Lower leg skin (tissue), 4 donors: ENCODE measurements around the gene ARMH2. TPM values are rescaled to one million over a fixed set of nuclear protein-coding genes. Genes with fewer than 3 reads are reported as not detected.
"Not testable (repeated sequence)": the region's sequence is repeated elsewhere in the genome, so short reads cannot be mapped to it uniquely, and the experiment has no call there.

Source experiments
- DNase-seq, 2 donors: peaks; one replicate each; pipeline ENCODE4 v3.0.0-alpha.2; 2019; ENCODE audit warnings: low spot score in 2 of 2
- H3K4me3 ChIP-seq: fragments of 200-600 bp; sonication (generic); 2 replicates; pipeline ENCODE4 v1.5.1; 2017; ENCODE audit warnings: mild to moderate bottlenecking, low read depth; ENCODE audit not compliant: poor library complexity, severe bottlenecking
- POLR2A ChIP-seq, 2 donors: fragments of 450-650 bp; IDR thresholded peaks; one replicate each; pipeline ENCODE4 v1.6.1; 2016 to 2017; ENCODE audit warnings: antibody characterized with exemption in 2 of 2, mild to moderate bottlenecking in 1 of 2, moderate library complexity in 1 of 2
- WGBS, 2 donors: methylation state at CpG; one replicate each; pipeline ENCODE4 v1.1.5; 2018; 5-methylcytosine and 5-hydroxymethylcytosine counted together
- intact Hi-C: fragments of 100-400 bp; cut with DNase I; formaldehyde crosslinking; loops from one replicate; pipeline ENCODE4 v1.15.0; 2023; ENCODE audit warnings: low total_unique reads
- total RNA-seq, 4 donors: library from RNA; depleted of rRNA; stranded (reverse); fragments of >200 nt; gene quantifications; one replicate each; pipeline ENCODE4 v1.1.0, GENCODE V29; 2016
- TF ChIP-seq, protein P1 (sequence below), 3 donors: fragments of 450-650 bp; IDR thresholded peaks; one replicate each; pipeline ENCODE4 v1.5.1; 2016; ENCODE audit warnings: antibody characterized with exemption in 3 of 3, mild to moderate bottlenecking in 3 of 3, moderate library complexity in 2 of 3

ARMH2 gene
- total RNA-seq, 4 donors from 2014 or later = not detected

GRCh38 chr6:24768361-24768760 lies 30.4 kb downstream of the ARMH2 start:
- DNase-seq = no peak
- TF ChIP-seq, protein P1, sequence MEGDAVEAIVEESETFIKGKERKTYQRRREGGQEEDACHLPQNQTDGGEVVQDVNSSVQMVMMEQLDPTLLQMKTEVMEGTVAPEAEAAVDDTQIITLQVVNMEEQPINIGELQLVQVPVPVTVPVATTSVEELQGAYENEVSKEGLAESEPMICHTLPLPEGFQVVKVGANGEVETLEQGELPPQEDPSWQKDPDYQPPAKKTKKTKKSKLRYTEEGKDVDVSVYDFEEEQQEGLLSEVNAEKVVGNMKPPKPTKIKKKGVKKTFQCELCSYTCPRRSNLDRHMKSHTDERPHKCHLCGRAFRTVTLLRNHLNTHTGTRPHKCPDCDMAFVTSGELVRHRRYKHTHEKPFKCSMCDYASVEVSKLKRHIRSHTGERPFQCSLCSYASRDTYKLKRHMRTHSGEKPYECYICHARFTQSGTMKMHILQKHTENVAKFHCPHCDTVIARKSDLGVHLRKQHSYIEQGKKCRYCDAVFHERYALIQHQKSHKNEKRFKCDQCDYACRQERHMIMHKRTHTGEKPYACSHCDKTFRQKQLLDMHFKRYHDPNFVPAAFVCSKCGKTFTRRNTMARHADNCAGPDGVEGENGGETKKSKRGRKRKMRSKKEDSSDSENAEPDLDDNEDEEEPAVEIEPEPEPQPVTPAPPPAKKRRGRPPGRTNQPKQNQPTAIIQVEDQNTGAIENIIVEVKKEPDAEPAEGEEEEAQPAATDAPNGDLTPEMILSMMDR (IDR thresholded peaks at IDR 0.05) = no peak
- no peak for TF ChIP-seq POLR2A (IDR thresholded peaks at IDR 0.05)
- no peak overlapping the region for H3K4me3 ChIP-seq
- 84 to 92% methylated on average over 5 of the region's 5 CpGs for WGBS, 2 donors
- intact Hi-C loops = loop anchor here (10.0 kb wide), 1 partner anchor 184 kb away; no protein-coding TSS in a partner anchor

DNA sequence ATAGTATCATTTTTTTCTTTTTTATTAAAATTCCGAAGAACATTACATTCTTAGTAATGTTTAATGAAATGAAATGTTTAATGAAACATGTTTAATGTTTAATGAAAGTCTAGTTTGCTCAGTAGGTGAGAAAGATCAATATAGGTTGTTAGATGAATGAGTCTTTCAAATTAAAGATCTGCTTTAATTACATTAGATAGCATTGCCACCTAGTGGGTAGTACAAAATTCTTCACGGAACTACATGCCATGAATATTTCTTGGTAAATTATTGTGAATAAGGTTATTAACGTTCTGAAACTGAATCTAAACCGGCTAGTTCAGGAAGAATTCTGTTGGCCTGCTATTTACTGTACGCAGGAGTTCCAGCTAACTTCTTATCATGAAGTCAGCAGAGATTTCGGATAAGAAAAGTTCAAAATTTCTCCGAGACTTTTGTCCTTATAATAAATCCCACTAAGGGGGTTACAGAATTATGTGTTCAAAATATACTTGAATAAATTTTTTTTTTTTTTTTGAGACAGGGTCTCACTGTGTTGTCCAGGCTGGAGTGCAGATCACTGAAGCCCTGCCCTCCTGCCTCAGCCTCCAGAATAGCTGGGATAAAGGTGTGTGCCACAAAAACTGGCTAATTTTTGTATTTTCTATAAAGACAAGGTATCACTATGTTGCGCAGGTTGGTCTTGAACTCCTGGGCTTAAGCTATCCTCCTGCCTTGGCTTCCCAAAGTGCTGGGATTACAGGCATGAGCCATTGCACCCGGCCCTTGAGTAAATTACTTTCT lies 31.8 kb downstream of the ARMH2 start:
- TF ChIP-seq, protein P1 (IDR thresholded peaks at IDR 0.05) = no peak
- no peak for TF ChIP-seq POLR2A (IDR thresholded peaks at IDR 0.05)
- DNase-seq = no peak

DNA sequence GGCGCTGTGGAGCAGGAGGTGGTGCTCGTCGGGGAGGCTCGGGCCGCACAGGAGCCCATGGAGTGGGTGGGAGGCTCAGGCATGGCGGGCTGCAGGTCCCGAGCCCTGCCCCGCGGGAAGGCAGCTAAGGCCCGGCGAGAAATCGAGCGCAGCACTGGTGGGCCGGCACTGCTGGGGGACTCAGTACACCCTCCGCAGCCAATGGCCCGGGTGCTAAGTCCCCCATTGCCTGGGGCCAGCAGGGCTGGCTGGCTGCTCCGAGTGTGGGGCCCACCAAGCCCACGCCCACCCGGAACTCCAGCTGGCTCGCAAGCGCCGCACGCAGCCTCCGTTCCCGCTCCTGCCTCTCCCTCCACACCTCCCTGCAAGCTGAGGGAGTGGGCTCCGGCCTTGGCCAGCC lies 32.7 kb downstream of the ARMH2 start:
- not testable (repeated sequence) for DNase-seq, H3K4me3 ChIP-seq
- intact Hi-C loops = loop anchor here (10.0 kb wide), 1 partner anchor 181 kb away; no protein-coding TSS in a partner anchor
- 93 to 95% methylated on average over 24 of the region's 26 CpGs for WGBS, 2 donors

More for the DNA sequence above, 31.8 kb downstream of the ARMH2 start:
- intact Hi-C loops = loop anchor here (10.0 kb wide), 1 partner anchor 182 kb away; no protein-coding TSS in a partner anchor
- H3K4me3 ChIP-seq = no peak overlapping the region
- WGBS, 2 donors = 45 to 48% methylated on average over 9 of the region's 9 CpGs

- DNase-seq, H3K4me3 ChIP-seq: not testable (repeated sequence)
- intact Hi-C loops = loop anchor here (10.0 kb wide), 1 partner anchor 180 kb away; no protein-coding TSS in a partner anchor
- WGBS, 2 donors = 91 to 93% methylated on average over 20 of the region's 20 CpGs
These were observed 33.6 kb downstream of the ARMH2 start for GRCh38 chr6:24764833-24765828.

DNA sequence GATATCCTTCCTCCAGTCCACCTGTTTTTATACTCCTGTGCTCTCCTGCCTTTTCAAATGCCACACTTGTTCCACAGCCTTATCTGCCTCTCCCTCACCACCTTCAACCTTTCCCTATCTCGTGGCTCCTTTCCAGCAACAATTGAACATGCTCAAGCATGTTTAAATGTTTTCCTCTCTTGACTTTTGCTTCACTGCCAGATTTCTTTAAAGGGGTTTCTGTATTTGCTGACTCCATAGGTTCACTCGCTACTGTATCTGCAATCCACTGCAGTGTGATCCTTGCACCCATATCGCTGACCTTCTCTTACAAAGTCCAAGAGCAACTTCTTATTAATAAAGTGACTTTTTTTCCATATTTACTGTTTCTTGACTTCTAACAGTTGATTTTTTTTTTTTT lies 35.1 kb downstream of the ARMH2 start:
- intact Hi-C loops = loop anchor here (10.0 kb wide), 1 partner anchor 179 kb away; no protein-coding TSS in a partner anchor
- TF ChIP-seq, protein P1 (IDR thresholded peaks at IDR 0.05) = no peak
- no peak for TF ChIP-seq POLR2A (IDR thresholded peaks at IDR 0.05)
- H3K4me3 ChIP-seq = no peak overlapping the region
- no peak for DNase-seq
- 64 to 75% methylated on average over 3 of the region's 3 CpGs for WGBS, 2 donors

DNA sequence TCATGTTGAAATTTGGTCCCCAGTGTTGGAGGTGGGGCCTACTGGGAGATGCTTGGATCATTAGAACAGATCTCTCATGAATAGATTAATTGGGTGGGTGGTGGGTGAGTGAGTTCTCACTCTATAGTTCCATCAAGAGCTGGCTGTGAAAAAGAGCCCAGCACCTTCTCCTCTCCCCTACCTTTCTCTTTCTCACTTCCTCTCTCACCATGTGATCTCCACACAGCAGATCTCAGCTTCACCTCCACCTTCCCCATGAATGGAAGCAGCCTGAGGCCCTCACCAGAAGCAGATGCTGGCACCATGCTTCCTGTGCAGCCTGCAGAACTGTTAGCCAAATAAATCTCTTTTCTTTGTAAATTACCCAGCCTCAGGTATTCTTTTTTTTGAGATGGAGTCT lies 36.9 kb downstream of the ARMH2 start:
- intact Hi-C loops = loop anchor here (10.0 kb wide), 1 partner anchor 177 kb away; no protein-coding TSS in a partner anchor
- H3K4me3 ChIP-seq = no peak overlapping the region
- TF ChIP-seq, protein P1 (IDR thresholded peaks at IDR 0.05) = no peak
- no peak for TF ChIP-seq POLR2A (IDR thresholded peaks at IDR 0.05)
- no peak for DNase-seq
